ENCODE measurements around the gene DIP2C. TPM values are rescaled to one million over a fixed set of nuclear protein-coding genes. Genes with fewer than 3 reads are reported as not detected.

The DIP2C gene
- total RNA-seq, 4 donors from 2014 or later = 13.4 to 32.0 (median 18.4) TPM

GRCh38 chr10:418894-419293, 270.6 kb downstream of the DIP2C start:
- H3K4me3 ChIP-seq = no peak overlapping the region
- in situ Hi-C loops (cut with MboI; ENCODE audit: low pct_ligation_motif_present in 1 of 4, low pct_unique_long_range_greater_than_20kb in 1 of 4, low sequenced_read_pairs in 3 of 4) (no loop called here), intact Hi-C loops (cut with DNase I; ENCODE audit: low total_unique reads) (no loop called here)
- no peak for DNase-seq
- H3K27ac ChIP-seq = no peak overlapping the region
- TF ChIP-seq POLR2A (IDR thresholded peaks at IDR 0.05) (no peak), CTCF (IDR thresholded peaks at IDR 0.05) (no peak), POLR2AphosphoS5 (IDR thresholded peaks at IDR 0.05) (no peak), EP300 (IDR thresholded peaks at IDR 0.05; ENCODE audit: low read depth) (no peak)
- no peaks in the 10 kb centered on the region for H3K27me3 ChIP-seq
- H3K9me3 ChIP-seq = no peaks in the 10 kb centered on the region
- H3K36me3 ChIP-seq = no peaks in the 10 kb centered on the region
- 95% methylated on average over 19 of the region's 19 CpGs; no CpG with 5 or more reads in 1 of the 2 donors for WGBS, 2 donors (ENCODE audit: low coverage in 1 of 2)
- no peaks in the 10 kb centered on the region for H3K4me1 ChIP-seq

GRCh38 chr10:418226-418625, 271.2 kb downstream of the DIP2C start:
- no peak for TF ChIP-seq POLR2AphosphoS5 (IDR thresholded peaks at IDR 0.05)
- Histone ChIP-seq H3K9me3 (no peaks in the 10 kb centered on the region), H3K4me1 (no peaks in the 10 kb centered on the region), H3K4me3 (no peak overlapping the region), H3K36me3 (no peaks in the 10 kb centered on the region), H3K27ac (no peak overlapping the region), H3K27me3 (no peaks in the 10 kb centered on the region)
- in situ Hi-C loops (cut with MboI; ENCODE audit: low pct_ligation_motif_present in 1 of 4, low pct_unique_long_range_greater_than_20kb in 1 of 4, low sequenced_read_pairs in 3 of 4) = no loop called here
- 89 to 92% methylated on average over 5 to 15 of the region's 15 CpGs for WGBS, 2 donors (ENCODE audit: low coverage in 1 of 2)
- intact Hi-C loops (cut with DNase I; ENCODE audit: low total_unique reads) = no loop called here
- no peak for DNase-seq

GRCh38 chr10:416091-416515, 273.4 kb downstream of the DIP2C start:
- H3K9me3 ChIP-seq = no peaks in the 10 kb centered on the region
- H3K36me3 ChIP-seq = no peaks in the 10 kb centered on the region
- no peaks in the 10 kb centered on the region for H3K27me3 ChIP-seq
- no peak overlapping the region for H3K4me3 ChIP-seq
- no peak overlapping the region for H3K27ac ChIP-seq
- no peaks in the 10 kb centered on the region for H3K4me1 ChIP-seq
- 83 to 87% methylated on average over 1 to 13 of the region's 13 CpGs for WGBS, 2 donors (ENCODE audit: low coverage in 1 of 2)
- in situ Hi-C loops (cut with MboI; ENCODE audit: low pct_ligation_motif_present in 1 of 4, low pct_unique_long_range_greater_than_20kb in 1 of 4, low sequenced_read_pairs in 3 of 4) (no loop called here), intact Hi-C loops (cut with DNase I; ENCODE audit: low total_unique reads) (no loop called here)
- DNase-seq = no peak
- TF ChIP-seq POLR2AphosphoS5 (IDR thresholded peaks at IDR 0.05) = no peak
- TF ChIP-seq EP300 (IDR thresholded peaks at IDR 0.05; ENCODE audit: low read depth) = no peak
- TF ChIP-seq POLR2A (IDR thresholded peaks at IDR 0.05) = no peak
- TF ChIP-seq CTCF (IDR thresholded peaks at IDR 0.05) = no peak

- Histone ChIP-seq H3K36me3 (no peaks in the 10 kb centered on the region), H3K9me3 (no peaks in the 10 kb centered on the region), H3K4me1 (peaks cover 0 to 18% (median 8%) of the 10 kb centered on the region in 4 donors), H3K27me3 (no peaks in the 10 kb centered on the region), H3K4me3 (no peak overlapping the region), H3K27ac (no peak overlapping the region)
- no peak for DNase-seq
- 63 to 84% methylated on average over 19 to 26 of the region's 26 CpGs for WGBS, 2 donors (ENCODE audit: low coverage in 1 of 2)
- in situ Hi-C loops (cut with MboI; ENCODE audit: low pct_ligation_motif_present in 1 of 4, low pct_unique_long_range_greater_than_20kb in 1 of 4, low sequenced_read_pairs in 3 of 4) = no loop called here
- TF ChIP-seq POLR2AphosphoS5 (IDR thresholded peaks at IDR 0.05) (no peak), CTCF (IDR thresholded peaks at IDR 0.05) (no peak), POLR2A (IDR thresholded peaks at IDR 0.05) (no peak), EP300 (IDR thresholded peaks at IDR 0.05; ENCODE audit: low read depth) (no peak)
- intact Hi-C loops (cut with DNase I; ENCODE audit: low total_unique reads) = no loop called here
These were observed 275.8 kb downstream of the DIP2C start for GRCh38 chr10:413662-414071.

GRCh38 chr10:412109-412508, 277.4 kb downstream of the DIP2C start:
- no peak for DNase-seq
- peaks cover 0 to 20% (median 10%) of the 10 kb centered on the region in 4 donors for H3K4me1 ChIP-seq
- intact Hi-C loops (cut with DNase I; ENCODE audit: low total_unique reads) (no loop called here), in situ Hi-C loops (cut with MboI; ENCODE audit: low pct_ligation_motif_present in 1 of 4, low pct_unique_long_range_greater_than_20kb in 1 of 4, low sequenced_read_pairs in 3 of 4) (no loop called here)
- no peaks in the 10 kb centered on the region for H3K27me3 ChIP-seq
- no peak overlapping the region for H3K4me3 ChIP-seq
- H3K27ac ChIP-seq = no peak overlapping the region
- TF ChIP-seq POLR2AphosphoS5 (IDR thresholded peaks at IDR 0.05) = no peak
- TF ChIP-seq CTCF (IDR thresholded peaks at IDR 0.05) = no peak
- TF ChIP-seq EP300 (IDR thresholded peaks at IDR 0.05; ENCODE audit: low read depth) = no peak
- no peak for TF ChIP-seq POLR2A (IDR thresholded peaks at IDR 0.05)
- no peaks in the 10 kb centered on the region for H3K9me3 ChIP-seq
- H3K36me3 ChIP-seq = peaks cover 0 to 1% (median 0%) of the 10 kb centered on the region in 4 donors
- 76 to 78% methylated on average over 4 to 10 of the region's 10 CpGs for WGBS, 2 donors (ENCODE audit: low coverage in 1 of 2)

All from transverse colon (tissue), 4 donors.